Tibial nerve (tissue), 4 donors: ENCODE measurements around the gene ARID4A. TPM values are rescaled to one million over a fixed set of nuclear protein-coding genes. Genes with fewer than 3 reads are reported as not detected.
A peak's percentile ranks its signal among the peaks of the same experiment; 100 is the strongest.

Source experiments
- DNase-seq, 2 donors: peaks; one replicate each; pipeline ENCODE4 v3.0.0-alpha.2; 2019; ENCODE audit warnings: low spot score in 2 of 2
- H3K27ac ChIP-seq, 4 donors: fragments of 200-600 bp; sonication (generic) in 3 of 4; one replicate each; pipeline ENCODE4 v1.5.1; 2017 to 2019; ENCODE audit warnings: mild to moderate bottlenecking in 1 of 4
- H3K27me3 ChIP-seq, 2 donors: fragments of 200-600 bp; sonication (generic) in 1 of 2; one replicate each; pipeline versions ENCODE4 v1.5.1 to v1.6.0; 2017 to 2019
- H3K36me3 ChIP-seq, 3 donors: fragments of 200-600 bp; sonication (generic); one replicate each; pipeline ENCODE4 v1.5.1; 2018 to 2019
- H3K4me1 ChIP-seq, 4 donors: fragments of 200-600 bp; sonication (generic) in 3 of 4; one replicate each; pipeline ENCODE4 v1.5.1; 2017 to 2019
- H3K4me3 ChIP-seq, 4 donors: fragments of 200-600 bp; sonication (generic) in 3 of 4; one replicate each; pipeline ENCODE4 v1.5.1; 2017 to 2019; ENCODE audit warnings: mild to moderate bottlenecking in 1 of 4, moderate library complexity in 1 of 4
- H3K9me3 ChIP-seq, 4 donors: fragments of 200-600 bp; sonication (generic) in 3 of 4; one replicate each; pipeline ENCODE4 v1.5.1; 2017 to 2019
- CTCF ChIP-seq, 5 experiments: fragments of 200-600 bp in 3 of 5; fragments of 450-650 bp in 2 of 5; sonication (generic) in 3 of 5; IDR thresholded peaks; one replicate each; pipeline ENCODE4 v1.5.1; 2016 to 2019; ENCODE audit warnings: antibody characterized with exemption in 5 of 5, mild to moderate bottlenecking in 3 of 5, moderate library complexity in 2 of 5
- EP300 ChIP-seq, 2 donors: sonication (generic); formaldehyde crosslinking; IDR thresholded peaks; one replicate each; pipeline ENCODE4 v1.6.1; 2017; ENCODE audit warnings: antibody characterized with exemption in 2 of 2, mild to moderate bottlenecking in 1 of 2
- POLR2A ChIP-seq, 2 donors: fragments of 450-650 bp; IDR thresholded peaks; one replicate each; pipeline ENCODE4 v1.6.1; 2017; ENCODE audit warnings: antibody characterized with exemption in 2 of 2, mild to moderate bottlenecking in 2 of 2, moderate library complexity in 2 of 2
- WGBS, 2 donors: methylation state at CpG; one replicate each; pipeline ENCODE4 v1.1.5; 2018; 5-methylcytosine and 5-hydroxymethylcytosine counted together
- total RNA-seq, 4 donors: library from RNA; depleted of rRNA; stranded (reverse); fragments of >200 nt; gene quantifications; one replicate each; pipeline ENCODE4 v1.1.0, GENCODE V29; 2016

Gene ARID4A
- total RNA-seq, 4 donors from 2014 or later: 20.4 to 45.7 (median 31.3) TPM

- H3K9me3 ChIP-seq: no peaks in the 10 kb centered on the region
- peak in 2 of 5 experiments; percentile 77 to 81 for TF ChIP-seq CTCF (IDR thresholded peaks at IDR 0.05)
- peak; percentile 74 to 89 for TF ChIP-seq EP300 (IDR thresholded peaks at IDR 0.05)
- TF ChIP-seq POLR2A (IDR thresholded peaks at IDR 0.05): peak; percentile 44 to 59
- H3K27ac ChIP-seq: peak overlapping the region; percentile 89 to 98 (median 96)
- peak; percentile 96 to 97 for DNase-seq
- no peaks in the 10 kb centered on the region for H3K27me3 ChIP-seq
- peaks cover 0 to 61% (median 17%) of the 10 kb centered on the region in 4 donors for H3K4me1 ChIP-seq
- H3K36me3 ChIP-seq: peaks cover 0 to 32% (median 0%) of the 10 kb centered on the region in 3 donors
- H3K4me3 ChIP-seq: peak overlapping the region; percentile 87 to 97 (median 90)
- WGBS, 2 donors: 1% methylated on average over 36 to 38 of the region's 40 CpGs
Observed at GRCh38 chr14:58297762-58298476, 436 bp upstream of the ARID4A start.

GRCh38 chr14:58299401-58300330 is 1.3 kb downstream of the ARID4A start:
- peak overlapping the region; percentile 89 to 98 (median 96) for H3K27ac ChIP-seq
- no peaks in the 10 kb centered on the region for H3K27me3 ChIP-seq
- 2% methylated on average over 34 to 40 of the region's 48 CpGs for WGBS, 2 donors
- peaks cover 0 to 22% (median 0%) of the 10 kb centered on the region in 3 donors for H3K36me3 ChIP-seq
- peak overlapping the region; percentile 87 to 97 (median 90) for H3K4me3 ChIP-seq
- no peaks in the 10 kb centered on the region for H3K9me3 ChIP-seq
- peaks cover 0 to 49% (median 14%) of the 10 kb centered on the region in 4 donors for H3K4me1 ChIP-seq
- DNase-seq: peak in 1 of 2 donors; percentile 22
- TF ChIP-seq EP300 (IDR thresholded peaks at IDR 0.05) (peak in 1 of 2 donors; percentile 35), POLR2A (IDR thresholded peaks at IDR 0.05) (no peak)

- H3K27me3 ChIP-seq: no peaks in the 10 kb centered on the region
- no peak for TF ChIP-seq POLR2A (IDR thresholded peaks at IDR 0.05)
- no peak for TF ChIP-seq EP300 (IDR thresholded peaks at IDR 0.05)
- TF ChIP-seq CTCF (IDR thresholded peaks at IDR 0.05): no peak
- H3K4me3 ChIP-seq: no peak overlapping the region
- H3K9me3 ChIP-seq: no peaks in the 10 kb centered on the region
- H3K27ac ChIP-seq: no peak overlapping the region
- WGBS, 2 donors: 70 to 92% methylated on average over 3 of the region's 3 CpGs
- H3K36me3 ChIP-seq: peaks cover 0 to 20% (median 0%) of the 10 kb centered on the region in 3 donors
- no peak for DNase-seq
- H3K4me1 ChIP-seq: peaks cover 0 to 32% (median 5%) of the 10 kb centered on the region in 4 donors
Observed at GRCh38 chr14:58301416-58301815, 3.1 kb downstream of the ARID4A start.

GRCh38 chr14:58305730-58306129 is 7.4 kb downstream of the ARID4A start:
- H3K27me3 ChIP-seq: no peaks in the 10 kb centered on the region
- 72 to 81% methylated on average over 2 of the region's 2 CpGs for WGBS, 2 donors
- H3K4me1 ChIP-seq: peaks cover 0 to 21% (median 1%) of the 10 kb centered on the region in 4 donors
- no peak overlapping the region for H3K27ac ChIP-seq
- H3K9me3 ChIP-seq: no peaks in the 10 kb centered on the region
- TF ChIP-seq CTCF (IDR thresholded peaks at IDR 0.05) (no peak), EP300 (IDR thresholded peaks at IDR 0.05) (no peak), POLR2A (IDR thresholded peaks at IDR 0.05) (no peak)
- DNase-seq: no peak
- H3K4me3 ChIP-seq: no peak overlapping the region
- H3K36me3 ChIP-seq: peaks cover 0 to 35% (median 0%) of the 10 kb centered on the region in 3 donors

- no peak for TF ChIP-seq CTCF (IDR thresholded peaks at IDR 0.05)
- TF ChIP-seq POLR2A (IDR thresholded peaks at IDR 0.05): no peak
- no peak for TF ChIP-seq EP300 (IDR thresholded peaks at IDR 0.05)
- Histone ChIP-seq H3K9me3 (no peaks in the 10 kb centered on the region), H3K4me3 (no peak overlapping the region), H3K36me3 (peaks cover 0 to 44% (median 0%) of the 10 kb centered on the region in 3 donors), H3K4me1 (peaks cover 0 to 6% (median 0%) of the 10 kb centered on the region in 4 donors), H3K27ac (no peak overlapping the region), H3K27me3 (no peaks in the 10 kb centered on the region)
- 78 to 86% methylated on average over 8 of the region's 8 CpGs for WGBS, 2 donors
- no peak for DNase-seq
Observed at GRCh38 chr14:58307597-58308316, 9.4 kb downstream of the ARID4A start.
